ENCODE data around the gene TP73. TPM values are rescaled to one million over a fixed set of nuclear protein-coding genes. Genes with fewer than 3 reads are reported as not detected.

TP73 gene
- total RNA-seq, 2 donors from 2014 or later: 0.29 to 0.42 TPM

DNA sequence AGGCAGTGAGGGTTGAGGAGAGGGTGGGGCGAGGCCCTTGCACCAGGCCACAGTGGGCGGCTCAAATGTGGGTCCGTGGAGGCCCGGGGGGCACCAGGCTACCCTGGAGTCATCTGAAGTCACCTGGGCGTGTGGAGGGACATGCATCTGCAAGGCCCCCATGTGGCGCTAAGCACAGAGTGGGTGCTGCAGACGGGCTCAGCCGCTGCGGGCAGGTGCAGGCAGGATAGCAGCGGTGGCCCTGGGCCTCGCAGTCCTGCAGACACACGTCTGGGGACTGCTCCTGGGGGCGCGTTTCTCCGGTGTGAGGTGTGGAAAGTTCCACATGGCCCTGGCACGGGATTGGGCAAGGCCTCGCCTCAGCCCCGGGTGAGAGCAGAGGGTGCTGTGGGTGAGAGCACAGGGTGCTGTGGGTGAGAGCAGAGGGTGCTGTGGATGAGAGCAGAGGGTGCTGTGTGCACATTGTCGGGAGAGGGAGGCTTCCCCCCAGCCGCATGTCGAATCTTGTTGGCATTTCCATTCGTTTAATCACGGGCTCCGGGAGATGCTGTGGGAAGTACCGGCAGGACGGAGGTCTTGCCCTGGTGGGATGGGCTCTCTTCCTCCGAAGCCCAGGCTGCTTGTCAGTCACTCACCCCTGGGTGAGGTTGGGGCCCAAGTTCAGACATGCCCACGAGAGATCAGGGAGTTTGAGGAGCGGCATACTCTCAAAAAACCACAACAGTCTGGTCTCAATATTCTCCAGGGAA lies 46.5 kb downstream of the TP73 start:
- no peaks in the 10 kb centered on the region for H3K27me3 ChIP-seq
- no peaks in the 10 kb centered on the region for H3K36me3 ChIP-seq
- no peaks in the 10 kb centered on the region for H3K9me3 ChIP-seq
- intact Hi-C loops (cut with DNase I): no loop called here
- no peak overlapping the region for H3K4me3 ChIP-seq
- no peaks in the 10 kb centered on the region for H3K4me1 ChIP-seq
- TF ChIP-seq, protein P1, sequence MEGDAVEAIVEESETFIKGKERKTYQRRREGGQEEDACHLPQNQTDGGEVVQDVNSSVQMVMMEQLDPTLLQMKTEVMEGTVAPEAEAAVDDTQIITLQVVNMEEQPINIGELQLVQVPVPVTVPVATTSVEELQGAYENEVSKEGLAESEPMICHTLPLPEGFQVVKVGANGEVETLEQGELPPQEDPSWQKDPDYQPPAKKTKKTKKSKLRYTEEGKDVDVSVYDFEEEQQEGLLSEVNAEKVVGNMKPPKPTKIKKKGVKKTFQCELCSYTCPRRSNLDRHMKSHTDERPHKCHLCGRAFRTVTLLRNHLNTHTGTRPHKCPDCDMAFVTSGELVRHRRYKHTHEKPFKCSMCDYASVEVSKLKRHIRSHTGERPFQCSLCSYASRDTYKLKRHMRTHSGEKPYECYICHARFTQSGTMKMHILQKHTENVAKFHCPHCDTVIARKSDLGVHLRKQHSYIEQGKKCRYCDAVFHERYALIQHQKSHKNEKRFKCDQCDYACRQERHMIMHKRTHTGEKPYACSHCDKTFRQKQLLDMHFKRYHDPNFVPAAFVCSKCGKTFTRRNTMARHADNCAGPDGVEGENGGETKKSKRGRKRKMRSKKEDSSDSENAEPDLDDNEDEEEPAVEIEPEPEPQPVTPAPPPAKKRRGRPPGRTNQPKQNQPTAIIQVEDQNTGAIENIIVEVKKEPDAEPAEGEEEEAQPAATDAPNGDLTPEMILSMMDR (IDR thresholded peaks at IDR 0.05): no peak
- no peak overlapping the region for H3K9ac ChIP-seq (ENCODE audit: low read depth in 2 of 2, low read length in 2 of 2)
- DNase-seq: no peak
- H3K27ac ChIP-seq: no peak overlapping the region

DNA sequence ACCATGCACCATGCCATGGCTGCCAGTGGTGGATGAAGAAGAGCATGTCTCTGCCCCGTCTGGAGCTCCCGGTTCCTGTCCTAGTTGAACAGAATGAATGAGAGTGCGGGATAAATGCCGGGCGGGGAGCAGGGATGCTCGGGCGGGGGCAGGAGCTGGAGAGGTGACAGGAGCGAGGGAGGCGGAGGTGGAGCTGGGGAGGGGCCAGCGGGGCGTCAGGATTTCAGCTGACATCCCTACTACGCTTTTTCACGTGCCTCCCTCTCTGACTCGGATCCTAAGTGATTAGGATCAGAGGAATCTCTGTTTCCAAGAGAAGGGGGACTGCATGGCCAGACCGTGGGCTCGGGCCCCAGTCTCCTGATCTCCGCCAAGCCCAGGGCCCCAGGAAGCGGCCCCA lies 47.3 kb downstream of the TP73 start:
- Histone ChIP-seq H3K27me3 (no peaks in the 10 kb centered on the region), H3K9me3 (no peaks in the 10 kb centered on the region), H3K4me3 (no peak overlapping the region), H3K4me1 (no peaks in the 10 kb centered on the region), H3K27ac (no peak overlapping the region), H3K9ac (ENCODE audit: low read depth in 2 of 2, low read length in 2 of 2) (no peak overlapping the region), H3K36me3 (no peaks in the 10 kb centered on the region)
- no peak for DNase-seq
- intact Hi-C loops (cut with DNase I): no loop called here
- TF ChIP-seq, protein P1 (IDR thresholded peaks at IDR 0.05): no peak

DNA sequence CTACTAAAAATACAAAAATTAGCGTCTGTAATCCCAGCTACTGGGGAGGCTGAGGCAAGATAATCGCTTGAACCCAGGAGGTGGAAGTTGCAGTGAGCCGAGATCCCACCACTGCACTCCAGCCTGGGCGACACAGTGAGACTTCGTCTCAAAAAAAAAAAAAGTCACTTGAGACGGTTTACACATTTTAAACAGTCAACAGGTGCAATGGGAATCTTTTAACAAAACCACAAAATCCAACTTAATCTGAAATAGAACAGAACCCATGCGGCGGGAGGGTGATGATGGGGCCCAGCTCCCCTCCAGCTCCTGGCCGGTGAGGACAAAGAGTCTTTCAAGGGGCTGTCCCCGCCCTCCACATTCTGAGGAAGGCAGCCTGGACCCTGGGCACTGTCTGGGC lies 48.3 kb downstream of the TP73 start:
- Histone ChIP-seq H3K27me3 (no peaks in the 10 kb centered on the region), H3K27ac (no peak overlapping the region), H3K4me1 (no peaks in the 10 kb centered on the region), H3K9me3 (no peaks in the 10 kb centered on the region), H3K9ac (ENCODE audit: low read depth in 2 of 2, low read length in 2 of 2) (no peak overlapping the region), H3K4me3 (no peak overlapping the region), H3K36me3 (no peaks in the 10 kb centered on the region)
- intact Hi-C loops (cut with DNase I): no loop called here
- DNase-seq: no peak
- TF ChIP-seq, protein P1 (IDR thresholded peaks at IDR 0.05): no peak

DNA sequence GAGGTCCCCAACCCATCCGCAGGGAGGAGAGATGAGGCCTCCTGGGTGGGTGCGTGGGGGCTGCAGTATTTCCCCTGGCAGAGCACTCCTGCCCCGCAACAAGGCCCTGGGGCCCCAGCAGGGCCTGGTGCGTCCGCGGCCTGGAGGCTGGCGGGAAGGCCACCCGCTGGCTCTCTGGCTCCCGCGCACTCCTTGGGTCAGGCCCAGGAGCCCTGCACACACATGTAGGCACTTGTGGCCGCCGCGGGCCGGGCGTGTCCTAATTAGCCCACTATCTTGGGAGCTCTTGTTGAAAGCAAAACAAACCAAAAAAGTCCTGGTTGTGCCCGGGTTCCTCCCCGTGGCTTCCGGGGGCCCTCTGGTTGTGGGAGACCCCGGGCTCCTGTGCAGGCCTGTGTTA lies 50.2 kb downstream of the TP73 start:
- Histone ChIP-seq H3K27me3 (no peaks in the 10 kb centered on the region), H3K27ac (no peak overlapping the region), H3K36me3 (no peaks in the 10 kb centered on the region), H3K9ac (ENCODE audit: low read depth in 2 of 2, low read length in 2 of 2) (no peak overlapping the region), H3K9me3 (no peaks in the 10 kb centered on the region), H3K4me3 (no peak overlapping the region), H3K4me1 (no peaks in the 10 kb centered on the region)
- TF ChIP-seq, protein P1 (IDR thresholded peaks at IDR 0.05): no peak
- DNase-seq: no peak
- intact Hi-C loops (cut with DNase I): no loop called here

DNA sequence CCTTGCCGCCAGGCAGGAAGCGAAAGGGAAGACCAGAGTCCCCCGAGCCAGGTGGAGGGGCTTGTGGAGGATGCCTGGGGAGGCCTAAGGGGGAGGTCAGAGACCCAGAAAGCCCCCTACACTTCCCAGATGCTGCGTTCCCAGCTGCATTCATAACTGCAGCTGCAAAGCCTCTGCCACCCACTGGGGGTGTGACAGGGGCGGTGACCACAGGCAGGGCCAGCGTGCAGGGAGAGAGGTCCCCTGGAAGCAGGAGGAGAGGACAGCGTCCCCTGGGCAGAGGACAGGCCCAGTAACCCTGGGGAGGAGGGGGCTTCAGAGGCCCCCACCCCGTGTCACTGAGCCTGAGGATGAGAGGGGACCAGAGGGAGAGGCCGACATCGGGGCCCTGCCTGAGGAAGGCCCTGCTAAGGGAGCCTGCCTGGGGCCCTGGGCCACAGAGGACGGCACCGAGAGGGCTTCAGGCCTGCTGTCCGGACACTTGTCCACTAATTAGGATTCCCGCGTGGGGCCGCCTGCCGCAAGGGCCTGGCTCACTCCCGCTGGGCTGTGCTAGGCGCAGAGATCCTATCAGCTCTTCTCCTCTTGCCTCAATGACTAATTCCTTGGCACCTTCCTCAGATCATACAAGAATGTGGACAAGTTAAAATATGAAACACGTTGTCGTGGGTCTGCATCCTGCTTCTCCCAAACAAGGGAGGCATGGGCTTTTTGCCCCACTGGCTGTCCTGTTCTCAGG lies 50.8 kb downstream of the TP73 start:
- Histone ChIP-seq H3K27me3 (no peaks in the 10 kb centered on the region), H3K4me1 (no peaks in the 10 kb centered on the region)
- DNase-seq: no peak

More for the DNA sequence above, 50.8 kb downstream of the TP73 start:
- Histone ChIP-seq H3K9ac (ENCODE audit: low read depth in 2 of 2, low read length in 2 of 2) (no peak overlapping the region), H3K4me3 (no peak overlapping the region), H3K27ac (no peak overlapping the region), H3K9me3 (no peaks in the 10 kb centered on the region), H3K36me3 (no peaks in the 10 kb centered on the region)
- TF ChIP-seq, protein P1 (IDR thresholded peaks at IDR 0.05): no peak
- intact Hi-C loops (cut with DNase I): no loop called here

Measured in colonic mucosa (tissue), 4 donors.